Effector CD4-positive, alpha-beta T cell (primary cell): Measurements from ENCODE around the gene SCT.

Experiments
- DNase-seq: peaks from one replicate; pipeline ENCODE4 v3.0.0-alpha.2; 2020

Gene SCT

DNA sequence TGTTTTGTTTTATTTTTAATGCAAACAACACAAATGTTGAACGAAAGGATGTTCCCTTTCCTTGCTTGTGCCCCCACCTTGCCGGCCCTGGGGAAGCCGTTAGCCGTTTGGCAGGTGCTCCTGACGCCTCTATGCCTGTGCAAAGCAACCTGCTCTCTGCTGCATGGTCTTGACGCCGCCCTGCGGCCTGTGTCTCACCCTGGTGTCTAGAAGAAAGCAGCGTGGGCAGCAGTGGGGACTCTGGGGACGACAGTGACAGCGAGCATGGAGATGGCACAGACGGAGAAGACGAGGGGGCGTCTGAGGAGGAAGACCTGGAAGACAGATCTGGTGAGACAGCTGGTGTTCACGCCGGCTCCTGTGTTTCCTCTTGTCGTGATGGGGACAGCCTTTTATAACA lies 45.2 kb downstream of the SCT start:
- no peak for DNase-seq

DNA sequence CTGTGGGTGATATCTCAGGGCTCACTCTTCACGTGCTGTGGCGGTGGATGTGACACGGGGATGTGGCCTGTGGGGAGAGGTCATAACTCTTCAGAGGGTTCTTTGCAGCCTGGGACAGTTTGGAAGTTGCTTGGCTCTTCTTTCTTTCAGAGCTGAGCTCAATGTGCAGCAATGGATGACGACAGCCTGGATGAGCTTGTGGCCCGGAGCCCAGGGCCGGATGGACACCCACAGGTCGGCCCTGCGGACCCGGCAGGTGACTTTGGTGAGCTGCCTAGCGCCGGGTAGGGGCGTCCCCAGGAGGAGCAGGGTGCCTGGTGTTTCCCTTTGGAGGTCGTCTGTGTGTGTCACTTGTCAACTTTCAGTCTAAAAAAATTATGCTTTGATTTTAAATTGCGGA lies 45.6 kb downstream of the SCT start:
- DNase-seq = no peak

DNA sequence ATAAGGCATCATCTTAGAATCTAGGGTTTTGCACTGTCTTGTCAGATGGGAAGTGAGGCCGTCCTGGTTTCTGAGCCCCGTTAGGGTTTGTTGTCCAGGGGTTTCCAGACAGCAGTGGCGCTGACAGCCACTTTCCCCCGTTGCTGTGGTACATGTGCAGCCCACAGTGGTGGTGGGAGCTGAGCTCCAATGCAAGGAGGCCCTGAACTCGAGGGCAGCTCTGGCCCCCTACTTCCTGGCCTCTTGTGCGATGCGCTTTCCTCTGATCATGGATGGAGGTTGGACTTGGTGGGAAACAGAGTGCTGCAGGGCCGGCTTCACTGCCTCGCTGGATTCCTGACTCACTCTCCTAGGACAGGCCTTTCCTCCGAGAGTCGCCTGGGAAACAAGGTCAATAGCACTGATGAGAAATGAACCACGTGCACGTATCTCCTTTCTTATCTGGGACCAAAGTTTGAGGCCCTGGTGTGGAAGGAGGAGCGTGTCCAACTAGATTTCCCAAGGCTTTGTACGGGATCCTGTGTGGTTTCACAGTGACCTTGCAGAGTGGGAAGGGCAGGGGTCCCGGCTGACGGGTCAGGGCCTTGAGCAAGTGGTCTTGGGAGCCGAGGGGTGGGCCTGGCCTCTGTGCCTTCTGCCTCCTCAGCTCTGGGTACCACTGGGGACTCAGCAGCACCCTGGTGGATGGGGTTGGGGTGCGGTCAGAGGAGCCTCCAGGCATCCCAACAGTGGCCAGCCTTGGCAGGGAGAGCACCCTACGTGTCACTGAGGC lies 47.0 kb downstream of the SCT start:
- no peak for DNase-seq

DNA sequence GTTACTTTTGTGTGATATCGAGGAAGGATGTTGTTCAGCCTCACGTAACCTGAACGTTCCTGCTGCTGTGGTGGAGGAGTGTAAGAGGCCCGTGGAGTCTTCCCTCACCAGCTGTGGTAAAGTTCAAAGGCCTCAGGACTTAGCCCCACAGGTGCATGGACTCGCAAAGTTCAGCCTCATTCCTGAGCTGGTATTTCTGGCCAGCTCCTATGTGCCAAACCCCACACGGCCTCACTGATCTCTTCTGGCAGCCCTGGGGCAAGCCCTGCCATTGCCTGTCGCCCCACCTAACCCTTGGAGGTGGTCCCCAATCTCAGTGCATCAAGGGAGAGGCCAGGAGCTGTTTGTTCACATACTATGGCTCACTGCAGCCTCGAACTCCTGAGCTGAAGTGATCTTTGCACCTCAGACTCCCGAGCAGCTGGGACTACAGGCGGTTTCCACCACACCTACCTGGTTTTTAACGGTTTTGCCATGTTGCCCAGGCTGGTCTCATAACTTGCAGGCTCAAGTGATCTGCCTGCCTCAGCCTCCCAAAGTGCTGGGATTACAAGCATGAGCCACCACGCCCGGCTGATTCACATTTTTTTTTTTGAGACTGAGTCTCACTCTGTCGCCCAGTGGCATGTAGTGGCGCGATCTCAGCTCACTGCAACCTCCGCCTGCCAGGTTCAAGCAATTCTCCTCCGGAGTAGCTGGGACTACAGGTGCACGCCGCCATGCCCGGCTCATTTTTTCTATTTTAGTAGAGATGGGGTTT lies 48.5 kb downstream of the SCT start:
- no peak for DNase-seq

DNA sequence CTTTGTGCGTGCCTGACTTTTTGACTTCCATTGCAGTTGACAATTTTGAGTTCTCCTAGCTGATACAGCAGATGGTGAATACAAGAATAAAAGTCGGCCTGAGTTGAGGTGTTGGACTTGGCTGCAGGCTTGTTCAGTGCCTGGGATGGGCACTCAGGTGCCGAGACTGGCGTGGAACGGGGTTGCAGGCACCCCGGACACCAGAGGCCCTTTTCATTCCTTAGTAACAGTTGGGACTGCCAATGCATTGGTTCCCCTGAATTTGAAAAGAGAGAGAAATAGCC lies 49.4 kb downstream of the SCT start:
- no peak for DNase-seq

DNA sequence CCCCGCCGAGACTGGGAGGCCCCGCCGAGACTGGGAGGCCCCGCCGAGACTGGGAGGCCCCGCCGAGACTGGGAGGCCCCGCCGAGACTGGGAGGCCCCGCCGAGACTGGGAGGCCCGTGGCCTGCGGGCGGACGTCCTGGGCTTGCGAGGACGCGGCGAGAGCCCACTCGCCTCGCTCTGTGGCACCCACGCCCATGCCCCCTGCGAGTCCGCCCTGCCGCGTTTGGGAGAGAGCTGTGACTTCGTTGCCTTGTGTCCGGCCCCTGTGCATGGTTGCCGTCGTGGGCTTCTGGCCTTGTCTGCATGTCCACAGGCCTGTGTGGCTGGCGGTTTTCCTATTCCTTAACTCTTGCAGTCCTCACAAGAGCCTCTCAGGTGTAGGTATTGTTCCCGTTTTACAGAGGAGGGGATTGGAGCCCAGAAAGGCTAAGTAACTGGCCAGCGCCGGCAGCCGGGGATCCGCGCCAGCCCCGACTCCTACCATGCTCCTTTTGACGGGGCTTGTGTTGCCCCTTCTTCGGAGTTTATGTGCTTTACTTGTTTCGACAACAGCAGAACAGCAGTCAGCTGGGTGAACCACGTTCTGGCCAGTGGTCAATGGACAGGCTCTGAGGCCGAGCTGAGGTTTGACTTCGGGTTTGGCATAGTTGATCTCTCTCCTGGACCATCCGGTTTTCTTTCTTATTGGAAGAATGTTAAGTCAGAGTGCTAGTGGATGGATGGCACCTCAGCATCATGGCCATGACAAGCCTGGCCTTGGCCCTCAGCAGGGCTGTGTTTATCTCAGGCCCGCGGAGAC lies 50.0 kb downstream of the SCT start:
- no peak for DNase-seq
